Measurements from ENCODE around the gene VAMP7. TPM values are rescaled to one million over a fixed set of nuclear protein-coding genes. Genes with fewer than 3 reads are reported as not detected.

Gene VAMP7
- total and polyA plus RNA-seq, 2 of the 8 experiments (the other 6 are each of a cell fraction or from before 2014, with no cell fraction given), result 14.2 to 22.1 TPM

- DNase-seq (ENCODE audit: low read depth in 1 of 2, low spot score in 2 of 2) (no peak), FAIRE-seq (no peak)
- peaks cover 8 to 61% of the 10 kb centered on the region in 2 experiments; a peak in 3 of 4 replicates for H3K9me3 ChIP-seq (ENCODE audit: insufficient read depth in 2 of 2, low read depth in 1 of 2, low read length in 1 of 2)
- H3K4me3 ChIP-seq (ENCODE audit: extremely low read depth in 1 of 4, insufficient read depth in 2 of 4, low read depth in 3 of 4, low read length in 4 of 4), result no peak overlapping the region
- no peak overlapping the region for H2AFZ ChIP-seq (ENCODE audit: low read length)
- H4K91ac ChIP-seq (replicated peaks; ENCODE audit: insufficient read length, low read length), result no peak overlapping the region
- no peak overlapping the region for H2BK12ac ChIP-seq (ENCODE audit: low read depth, low read length)
- H2BK20ac ChIP-seq (ENCODE audit: low read length), result no peak overlapping the region
- H2BK5ac ChIP-seq (ENCODE audit: low read depth, low read length), result no peak overlapping the region
- H3K36me3 ChIP-seq (ENCODE audit: control insufficient read depth in 2 of 4, insufficient read depth in 4 of 4, low read length in 3 of 4), result peaks cover 0 to 9% (median 1%) of the 10 kb centered on the region in 4 experiments; a peak in 3 of 8 replicates
- no peak overlapping the region for H3K4ac ChIP-seq (replicated peaks; ENCODE audit: insufficient read length, low read depth, low read length)
- no peaks in the 10 kb centered on the region for H3K79me2 ChIP-seq (ENCODE audit: control insufficient read depth in 1 of 2, insufficient read depth in 2 of 2, low read length in 2 of 2)
- no peak overlapping the region for H3K56ac ChIP-seq (replicated peaks; ENCODE audit: insufficient read length, low read depth, low read length)
- no peak overlapping the region for H3K4me2 ChIP-seq (ENCODE audit: insufficient read depth in 1 of 2, low read depth in 2 of 2, low read length in 2 of 2)
- no peak overlapping the region for H2BK120ac ChIP-seq (replicated peaks; ENCODE audit: low read depth, low read length)
- no peak overlapping the region for H3K14ac ChIP-seq (ENCODE audit: insufficient read length)
- no peak overlapping the region for H3K9ac ChIP-seq (replicated peaks in 1 of 4; ENCODE audit: extremely low read depth in 1 of 4, low read depth in 3 of 4, low read length in 3 of 4)
- 82% methylated on average over 4 of the region's 4 CpGs; no CpG with 5 or more reads in 1 of the 2 experiments for WGBS, 2 experiments (ENCODE audit: extremely low coverage in 1 of 2, insufficient coverage in 1 of 2, insufficient read length in 1 of 2, insufficient replicate concordance in 2 of 2, low coverage in 1 of 2, low lambda C conversion rate in 2 of 2, missing lambda C conversion rate in 1 of 2)
- H2AK5ac ChIP-seq (ENCODE audit: low read depth, low read length), result no peak overlapping the region
- CTCF ChIA-PET (ENCODE audit: partially characterized antibody), result no interaction called here
- no peak overlapping the region for H2BK15ac ChIP-seq (ENCODE audit: low read length)
- H3K18ac ChIP-seq (ENCODE audit: extremely low read depth, low read length), result no peak overlapping the region
- H3K4me1 ChIP-seq (replicated peaks in 1 of 4; ENCODE audit: control insufficient read depth in 3 of 4, insufficient read depth in 4 of 4, low read length in 3 of 4), result no peaks in the 10 kb centered on the region
- H3K27ac ChIP-seq (ENCODE audit: low read depth, low read length), result no peak overlapping the region
- no peaks in the 10 kb centered on the region for H3K79me1 ChIP-seq (ENCODE audit: low read depth, low read length)
- POLR2A ChIA-PET (ENCODE audit: partially characterized antibody), result no interaction called here
- H3K23me2 ChIP-seq (ENCODE audit: low read depth, low read length), result no peaks in the 10 kb centered on the region
- H3K23ac ChIP-seq (ENCODE audit: insufficient read length), result no peak overlapping the region
- peaks cover 0 to 3% of the 10 kb centered on the region in 2 experiments for H4K20me1 ChIP-seq (replicated peaks in 1 of 2; ENCODE audit: control insufficient read depth in 1 of 2, insufficient read depth in 2 of 2, low read length in 2 of 2)
- no peak overlapping the region for H4K5ac ChIP-seq (ENCODE audit: insufficient read length, low read depth, low read length)
- no peak overlapping the region for H4K8ac ChIP-seq (ENCODE audit: extremely low read depth, insufficient read depth, low read length)
- H3K27me3 ChIP-seq (replicated peaks in 1 of 4; ENCODE audit: control insufficient read depth in 3 of 4, extremely low read depth in 1 of 4, insufficient read depth in 3 of 4, low read length in 3 of 4), result no peaks in the 10 kb centered on the region
- no peak for TF ChIP-seq GABPA (IDR thresholded peaks at IDR 0.05; ENCODE audit: borderline replicate concordance, insufficient read depth, low read length)
- TF ChIP-seq CEBPB (IDR thresholded peaks at IDR 0.05; ENCODE audit: low read depth, low read length), result no peak
- TF ChIP-seq CHD1 (IDR thresholded peaks at IDR 0.05; ENCODE audit: low read depth, low read length), result no peak
- TF ChIP-seq POLR2A (IDR thresholded peaks at IDR 0.05; ENCODE audit: control extremely low read depth in 1 of 2, low read depth in 2 of 2, low read length in 2 of 2), result no peak
- TF ChIP-seq SRF (IDR thresholded peaks at IDR 0.05; ENCODE audit: low read depth, low read length), result no peak
- no peak for TF ChIP-seq YY1 (IDR thresholded peaks at IDR 0.05; ENCODE audit: low read depth, low read length)
- TF ChIP-seq RNF2 (IDR thresholded peaks at IDR 0.05; ENCODE audit: borderline replicate concordance, low read depth, low read length, missing control alignments, poor library complexity, severe bottlenecking), result no peak
- no peak for TF ChIP-seq POU5F1 (IDR thresholded peaks at IDR 0.05; ENCODE audit: low read depth, low read length)
- TF ChIP-seq BRCA1 (IDR thresholded peaks at IDR 0.05; ENCODE audit: low read depth, low read length), result no peak
- no peak for TF ChIP-seq TEAD4 (IDR thresholded peaks at IDR 0.05; ENCODE audit: low read depth, low read length)
- TF ChIP-seq RXRA (IDR thresholded peaks at IDR 0.05; ENCODE audit: insufficient read depth, low read depth, low read length), result no peak
- no peak for TF ChIP-seq HDAC6 (IDR thresholded peaks at IDR 0.05; ENCODE audit: low read depth, low read length)
- no peak for TF ChIP-seq NANOG (IDR thresholded peaks at IDR 0.05; ENCODE audit: insufficient read depth, low read depth, low read length, poor library complexity, severe bottlenecking)
- TF ChIP-seq ATF3 (IDR thresholded peaks at IDR 0.05; ENCODE audit: insufficient read depth, low read depth, low read length), result no peak
Measured at GRCh38 chrX:155889328-155889727, 8.2 kb downstream of the VAMP7 start.
